Stimulated activated CD4-positive, alpha-beta T cell treated with anti-CD3 and anti-CD28 coated beads, Interleukin-4, amount 100 ng/mL, for 48 hours (primary cell): ENCODE results near the gene EXOSC1.
A peak's percentile ranks its signal among the peaks of the same experiment; 100 is the strongest.
"Not testable (repeated sequence)": the region's sequence is repeated elsewhere in the genome, so short reads cannot be mapped to it uniquely, and the experiment has no call there.

Experiments
- DNase-seq, 2 donors: peaks; one replicate each; pipeline ENCODE4 v3.0.0-alpha.2; 2020; ENCODE audit warnings: low read depth in 2 of 2

Gene EXOSC1

DNA sequence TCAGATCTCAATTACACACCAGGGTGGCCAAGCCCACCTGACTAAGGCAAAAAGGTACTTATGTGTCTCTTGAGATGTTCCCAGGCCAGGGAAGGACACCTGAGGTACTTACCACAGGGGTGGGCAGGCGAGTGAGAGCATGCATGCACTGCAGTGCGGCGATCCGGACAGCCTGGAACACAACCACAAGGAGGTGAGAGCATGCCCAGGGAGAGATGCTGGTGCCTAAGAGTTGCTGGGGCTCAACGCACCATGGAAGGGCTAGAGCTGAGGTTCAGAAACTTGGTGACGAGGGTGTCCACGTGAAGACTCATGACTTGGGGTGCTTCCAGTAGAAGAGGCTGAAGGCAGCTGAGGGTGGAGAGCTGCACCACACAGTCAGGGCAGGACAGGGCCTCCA lies 13.3 kb upstream of the EXOSC1 start:
- no peak for DNase-seq

DNA sequence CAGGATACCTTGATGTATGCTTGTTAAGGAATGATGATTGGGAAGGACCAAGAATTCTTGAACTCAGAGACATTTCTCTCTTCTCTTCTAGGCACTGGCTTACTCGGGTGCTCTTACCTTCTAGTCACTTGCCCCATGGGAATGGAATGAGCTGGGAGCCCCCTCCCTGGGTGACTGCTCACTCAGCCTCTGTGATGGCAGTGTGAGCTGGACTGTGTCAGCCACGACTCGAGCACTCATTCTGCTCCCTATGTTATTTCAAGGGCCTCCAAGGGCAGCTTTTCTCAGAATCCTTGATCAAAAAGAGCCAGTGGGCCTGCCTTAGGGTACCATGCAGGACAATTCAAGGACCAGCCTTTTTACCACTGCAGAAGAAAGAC lies 10.9 kb upstream of the EXOSC1 start:
- no peak for DNase-seq

DNA sequence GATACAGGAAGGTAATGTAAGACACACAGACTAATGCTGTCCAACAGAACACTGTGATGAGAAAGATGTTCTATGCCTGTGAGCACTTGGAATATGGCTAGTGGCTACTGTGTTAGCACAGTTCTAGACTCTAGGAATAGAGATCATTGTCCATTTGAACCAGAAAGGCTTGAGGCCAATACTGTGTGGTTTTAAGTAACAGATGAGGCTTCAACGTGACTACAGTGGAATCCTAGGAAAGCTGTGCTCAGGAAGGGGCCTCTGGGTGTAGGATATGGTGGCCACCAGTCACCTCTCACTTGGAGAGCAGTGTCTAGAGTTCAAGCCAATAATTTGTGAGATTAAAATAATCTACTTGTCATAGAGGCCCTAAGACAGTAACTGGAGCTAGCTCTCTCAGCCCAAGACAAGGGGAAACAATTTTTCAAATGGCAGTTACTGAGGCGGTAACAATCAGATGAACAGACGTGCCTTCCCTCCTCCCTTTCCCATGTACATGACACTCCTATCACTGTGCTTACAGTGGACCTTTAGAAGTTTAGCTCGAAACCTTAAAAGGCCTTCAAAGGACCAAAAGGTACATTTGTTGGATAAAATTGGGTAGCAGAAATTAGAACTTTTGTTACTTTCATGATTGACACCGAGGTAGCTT lies 10.4 kb upstream of the EXOSC1 start:
- DNase-seq, result no peak

DNA sequence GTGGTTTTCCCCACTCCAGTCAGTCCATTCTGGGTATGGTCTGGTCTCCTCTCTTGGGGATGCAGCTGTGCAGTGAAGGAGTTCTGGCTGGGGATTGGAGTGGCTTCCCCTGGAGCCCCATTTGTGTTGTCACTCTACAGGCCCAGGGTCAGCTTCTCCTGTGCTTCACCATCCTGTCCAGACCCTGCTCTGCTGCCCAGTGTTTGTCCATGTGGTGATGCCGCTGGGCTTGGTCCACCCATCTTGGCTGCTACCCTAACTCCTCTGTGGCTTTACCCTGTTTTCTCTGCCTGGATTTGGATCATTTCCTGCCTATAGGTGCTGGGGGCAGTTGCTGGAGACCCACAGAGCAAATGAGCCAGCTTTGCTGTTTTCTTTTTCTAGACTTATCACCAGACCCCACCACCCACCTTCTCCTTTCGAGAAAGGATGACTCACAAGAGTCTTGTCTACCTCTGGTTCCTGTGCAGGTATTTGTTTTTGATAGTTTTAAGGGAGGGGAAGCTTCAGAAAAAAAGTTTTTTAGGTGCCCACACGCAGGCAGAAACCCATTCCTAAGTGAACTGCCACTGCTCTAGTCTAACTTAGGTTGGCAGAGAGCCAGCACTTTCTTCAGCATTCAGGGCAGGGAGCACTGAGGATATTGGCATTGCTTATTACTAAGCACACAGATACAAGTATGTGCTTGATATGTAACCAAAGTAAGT lies 8.7 kb upstream of the EXOSC1 start:
- DNase-seq, result peak in 1 of 2 donors; percentile 20

DNA sequence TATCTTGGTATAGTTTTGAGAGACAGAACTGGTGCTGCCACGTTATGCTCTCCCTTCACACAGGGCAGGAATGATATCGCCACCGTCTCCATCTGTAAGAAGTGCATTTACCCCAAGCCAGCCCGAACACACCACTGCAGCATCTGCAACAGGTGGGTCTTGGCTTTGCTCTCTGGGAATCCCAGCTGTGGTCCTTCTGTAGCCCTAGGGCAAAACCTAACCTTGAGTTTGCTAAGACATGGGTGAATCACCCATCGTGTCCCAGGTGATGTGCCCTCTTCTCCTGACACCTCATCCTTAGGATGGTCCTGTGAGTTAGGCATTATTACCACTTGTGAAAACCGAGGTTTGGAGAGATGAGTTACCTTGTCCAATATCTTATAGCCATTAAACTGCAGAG lies 6.5 kb upstream of the EXOSC1 start:
- no peak for DNase-seq

DNA sequence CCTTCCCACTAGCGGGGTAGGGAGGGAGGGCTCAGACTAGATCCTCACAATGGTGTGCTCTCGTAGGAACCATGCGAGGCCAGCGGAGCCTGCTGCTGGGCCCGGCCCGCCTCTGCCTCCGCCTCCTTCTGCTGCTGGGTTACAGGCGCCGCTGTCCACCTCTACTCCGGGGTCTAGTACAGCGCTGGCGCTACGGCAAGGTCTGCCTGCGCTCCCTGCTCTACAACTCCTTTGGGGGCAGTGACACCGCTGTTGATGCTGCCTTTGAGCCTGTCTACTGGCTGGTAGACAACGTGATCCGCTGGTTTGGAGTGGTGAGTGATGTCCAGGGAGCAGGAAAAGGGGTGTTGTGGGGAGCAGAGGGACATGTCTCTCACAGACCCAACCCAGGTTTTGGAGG lies 5.8 kb upstream of the EXOSC1 start:
- DNase-seq, result no peak

DNA sequence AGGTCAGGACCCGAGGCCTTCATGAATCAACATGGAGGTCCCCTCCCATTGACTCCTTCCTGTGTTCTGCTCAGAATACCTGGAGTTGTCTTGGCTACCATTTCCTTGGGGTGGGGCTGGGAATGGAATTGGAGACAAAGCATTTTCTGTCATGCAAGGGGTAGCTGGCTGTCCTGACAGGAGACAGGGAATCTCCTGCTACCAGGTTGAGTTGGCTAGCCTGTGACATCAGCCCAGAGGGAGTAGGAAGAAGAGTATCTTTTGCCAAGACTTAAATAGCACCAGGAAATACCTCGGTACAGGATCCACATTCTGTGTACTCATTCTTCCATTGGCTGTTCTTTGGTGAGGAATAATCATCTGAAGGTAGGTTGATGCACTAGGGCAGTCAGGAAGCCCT lies 5.0 kb upstream of the EXOSC1 start:
- DNase-seq, result no peak

DNA sequence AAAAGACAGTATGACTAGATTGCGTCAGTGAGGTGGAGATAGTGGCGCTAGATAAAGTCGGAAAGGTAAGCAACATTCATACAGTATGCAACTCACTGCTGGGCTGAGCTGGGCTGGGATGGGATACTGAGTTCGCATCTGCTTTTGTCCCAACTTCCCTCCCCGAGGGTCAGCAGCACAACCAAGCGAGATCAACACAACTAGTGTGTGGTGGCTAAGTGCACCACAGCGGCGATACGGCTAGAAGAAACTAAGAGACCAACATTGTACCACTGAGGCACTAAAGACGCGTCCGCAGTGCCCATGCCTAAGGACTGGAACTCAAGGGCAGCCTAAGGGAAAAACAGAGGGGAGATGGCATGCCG lies 467 bp downstream of the EXOSC1 start:
- no peak for DNase-seq

DNA sequence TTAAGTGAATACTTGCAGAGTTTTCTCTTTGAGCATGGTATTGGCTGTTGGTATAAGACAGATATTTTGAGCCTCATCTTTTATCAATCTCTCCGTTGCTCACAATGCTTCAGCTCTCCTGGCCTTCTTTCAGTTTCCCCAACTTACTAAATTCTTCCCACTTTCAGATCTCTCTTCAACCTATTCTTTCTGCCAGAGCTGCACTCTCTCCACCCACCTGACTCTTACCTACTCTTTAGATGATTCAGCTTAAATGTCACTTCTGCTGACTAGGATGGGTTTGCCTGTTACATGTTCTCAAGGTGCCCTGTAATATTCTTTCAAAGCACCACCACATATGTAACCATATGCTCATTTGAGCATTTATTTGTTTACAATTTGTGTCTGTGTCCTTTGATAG lies 1.6 kb downstream of the EXOSC1 start:
- no peak for DNase-seq

DNA sequence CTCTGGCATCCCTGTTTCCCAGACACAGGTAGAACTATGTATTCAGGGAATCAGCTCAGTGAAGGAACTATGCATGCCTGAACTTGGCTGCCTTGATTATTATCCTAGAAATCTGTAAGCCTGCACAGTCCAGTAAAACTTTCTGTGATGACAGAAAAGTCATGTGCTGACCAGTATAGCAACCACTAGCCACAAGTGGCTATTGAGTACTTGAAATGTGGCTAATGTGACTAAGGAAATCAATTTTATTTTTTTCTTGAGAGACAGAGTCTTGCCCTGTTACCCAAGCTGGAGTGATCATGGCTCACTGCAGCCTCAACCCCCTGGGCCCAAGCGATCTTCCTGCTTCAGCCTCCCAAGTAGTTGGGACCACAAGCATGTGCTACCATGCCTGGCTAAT lies 3.5 kb downstream of the EXOSC1 start:
- no peak for DNase-seq

DNA sequence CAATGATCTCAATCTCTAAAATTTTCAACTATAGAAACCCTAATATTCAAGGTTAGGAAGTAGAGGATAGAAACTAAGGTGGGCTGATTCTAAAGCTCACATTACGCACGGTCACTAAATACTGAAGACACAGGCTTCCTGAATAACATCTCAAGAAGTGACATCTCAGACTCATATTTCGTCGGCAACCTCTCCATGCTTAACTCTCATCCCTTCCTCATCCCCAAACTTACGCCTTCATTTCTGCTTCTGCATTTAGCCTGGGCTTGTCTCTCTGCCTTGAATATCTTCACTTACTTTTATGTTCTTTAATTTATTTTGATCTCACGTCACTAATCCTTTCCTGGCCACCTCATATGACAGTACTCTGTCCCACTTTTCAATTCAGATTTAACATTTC lies 10.6 kb downstream of the EXOSC1 start:
- DNase-seq, result no peak

DNA sequence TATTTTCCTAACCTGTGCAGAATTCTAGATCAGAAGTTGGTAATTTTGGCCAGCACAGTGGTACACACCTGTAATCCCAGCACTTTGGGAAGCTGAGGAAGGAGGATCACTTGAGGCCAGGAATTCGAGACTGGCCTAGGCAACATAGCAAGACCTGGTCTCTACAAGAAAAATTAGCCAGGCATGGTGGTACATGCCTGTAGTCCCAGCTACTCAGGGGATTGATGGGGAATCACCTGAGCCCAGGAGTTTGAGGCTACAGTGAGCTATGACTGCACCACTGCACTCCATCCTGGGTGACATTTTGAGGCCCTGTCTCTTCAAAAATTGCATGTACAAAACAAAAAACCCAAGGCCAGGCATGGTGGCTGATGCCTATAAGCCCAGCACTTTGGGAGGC lies 11.2 kb downstream of the EXOSC1 start:
- DNase-seq, result no peak

DNA sequence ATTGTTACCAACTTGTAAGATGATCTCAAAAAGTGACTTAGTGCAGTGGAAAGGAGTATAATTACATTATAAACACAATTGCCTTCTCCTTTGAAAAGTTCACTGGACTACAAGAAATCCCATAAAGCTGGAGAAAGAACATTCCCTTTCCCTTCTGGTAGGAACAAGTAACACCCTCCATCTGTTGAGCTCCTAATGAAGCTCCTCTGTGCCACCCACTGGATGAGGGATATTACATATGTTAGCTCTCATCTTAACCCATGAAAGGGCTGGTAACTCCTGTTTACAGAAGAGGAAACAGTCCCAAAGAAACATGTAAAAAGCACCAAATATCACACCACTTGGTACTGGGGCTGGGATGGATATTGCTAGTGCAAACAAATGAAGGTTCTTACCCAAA lies 11.8 kb downstream of the EXOSC1 start:
- no peak for DNase-seq

DNA sequence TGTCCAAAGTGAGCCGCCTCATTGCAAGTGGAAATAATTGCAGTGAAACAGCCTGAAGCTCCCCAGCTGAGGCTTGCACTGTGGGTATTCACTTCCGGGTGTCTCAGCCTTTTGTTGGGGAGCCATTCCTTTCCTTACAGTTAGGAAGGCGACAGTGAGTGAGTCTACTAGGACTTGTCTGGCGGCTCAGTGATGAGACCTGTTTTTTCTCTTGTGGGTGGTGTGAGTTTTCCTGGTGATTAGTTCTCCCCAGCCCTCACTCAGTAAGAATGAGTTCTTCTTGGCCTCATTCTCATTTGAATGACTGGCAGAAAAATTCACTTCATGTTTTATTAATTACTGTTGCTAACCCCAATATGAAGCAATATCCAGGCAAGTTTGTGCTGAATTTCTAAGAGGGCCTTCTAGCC lies 17.2 kb downstream of the EXOSC1 start:
- DNase-seq, result no peak

DNA sequence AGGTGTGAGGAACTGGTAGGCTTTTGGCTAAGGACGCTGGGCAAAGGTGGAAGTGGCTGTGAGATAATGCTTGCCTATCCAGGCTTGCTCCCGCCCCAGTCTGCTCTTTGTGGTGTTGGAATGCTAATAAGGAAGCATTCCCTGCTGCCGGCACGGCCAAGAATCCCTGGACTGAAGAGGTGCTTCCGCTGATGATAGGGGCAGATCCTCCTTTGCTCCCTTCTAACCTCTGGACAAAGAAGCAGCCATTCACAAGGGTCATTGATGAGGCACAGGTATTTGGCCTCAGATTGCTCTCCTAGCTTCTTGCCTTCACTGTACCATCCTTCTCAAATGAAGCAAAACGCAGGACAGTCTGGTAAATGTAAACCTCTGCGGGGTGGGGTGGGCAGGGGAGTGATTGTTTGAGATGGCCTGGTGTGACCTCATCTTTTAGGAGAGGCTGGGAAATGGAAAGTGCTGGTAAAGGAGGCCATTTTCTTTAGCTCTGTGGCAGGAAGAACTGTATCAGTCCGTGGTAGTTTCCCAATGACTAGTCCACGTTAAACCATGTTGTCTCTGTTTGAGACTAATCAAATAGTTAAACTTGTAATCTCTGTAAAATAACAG lies 18.1 kb downstream of the EXOSC1 start:
- peak in 1 of 2 donors; percentile 48 for DNase-seq

DNA sequence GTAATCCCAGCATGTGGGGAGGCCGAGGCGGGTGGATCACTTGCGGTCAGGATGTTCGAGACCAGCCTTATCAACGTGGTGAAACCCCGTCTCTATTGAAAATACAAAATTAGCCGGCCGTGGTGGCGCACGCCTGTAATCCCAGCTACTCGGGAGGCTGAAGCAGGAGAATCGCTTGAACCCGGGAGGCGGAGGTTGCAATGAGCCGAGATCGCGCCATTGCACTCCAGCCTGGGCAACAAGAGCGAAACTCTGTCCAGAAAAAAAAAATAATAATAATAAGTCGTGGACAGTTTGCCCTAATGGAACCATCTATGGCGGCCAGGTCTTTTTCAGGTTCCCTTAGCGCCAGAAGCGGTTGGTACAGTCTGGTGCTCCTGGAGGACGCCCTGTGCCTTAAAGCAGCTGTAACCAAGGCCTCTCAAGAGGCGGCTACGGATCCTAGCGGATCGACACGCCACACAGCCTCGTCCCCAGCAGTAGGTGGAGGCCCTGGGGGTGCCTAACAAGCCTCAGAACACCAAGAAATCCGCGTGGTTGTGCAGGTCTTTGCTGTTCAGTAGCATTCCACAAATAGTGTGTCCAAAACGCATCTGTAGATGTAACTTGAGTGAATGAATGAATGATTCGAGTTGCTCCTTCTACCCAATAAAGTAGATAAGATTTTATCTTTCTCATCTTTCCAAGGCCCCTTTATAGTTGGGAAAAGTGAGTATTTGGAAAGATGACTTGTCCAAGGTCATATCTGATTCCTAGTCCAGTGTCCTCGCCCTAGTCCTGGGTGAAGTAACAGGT lies 18.8 kb downstream of the EXOSC1 start:
- DNase-seq, result no peak

DNA sequence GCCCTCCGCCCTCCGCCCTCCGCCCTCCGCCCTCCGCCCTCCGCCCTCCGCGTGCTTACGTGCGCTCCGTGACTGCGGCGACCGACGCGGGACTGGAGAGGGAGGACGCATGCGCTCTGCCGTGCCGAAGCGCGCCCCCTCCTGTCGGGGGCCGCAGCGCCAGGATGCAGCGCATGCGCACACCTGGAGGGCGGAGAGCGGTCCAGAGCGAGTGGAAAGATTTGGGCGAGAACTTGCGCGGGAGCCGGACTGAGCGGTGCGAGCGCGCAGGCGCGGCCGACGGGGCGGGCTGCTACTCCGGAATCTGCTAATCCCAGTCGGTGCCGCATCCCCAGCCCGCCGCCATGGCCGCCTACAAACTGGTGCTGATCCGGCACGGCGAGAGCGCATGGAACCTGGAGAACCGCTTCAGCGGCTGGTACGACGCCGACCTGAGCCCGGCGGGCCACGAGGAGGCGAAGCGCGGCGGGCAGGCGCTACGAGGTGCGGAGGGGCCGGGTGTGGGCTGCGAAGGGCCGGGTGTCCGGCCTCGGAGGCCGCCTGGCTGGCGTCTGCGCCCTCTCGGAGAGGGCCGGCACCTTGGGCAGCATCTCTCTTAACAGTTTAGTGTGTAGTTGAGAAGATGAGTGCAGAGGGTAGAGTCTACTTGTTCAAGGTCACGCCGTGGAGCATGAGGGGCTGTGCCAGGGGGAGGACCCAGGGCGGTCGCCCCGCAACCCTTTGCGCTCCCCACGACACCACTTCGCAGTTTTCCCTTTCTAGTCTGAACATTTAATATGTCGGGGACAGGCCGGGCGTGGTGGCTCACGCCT lies 19.6 kb downstream of the EXOSC1 start, which contains the start of gene PGAM1:
Gene PGAM1 (plus strand): TSS at position 228 of the 812 bp plus-strand sequence. CDS start 117 bp downstream, at position 345.
- peak; percentile 91 for DNase-seq

DNA sequence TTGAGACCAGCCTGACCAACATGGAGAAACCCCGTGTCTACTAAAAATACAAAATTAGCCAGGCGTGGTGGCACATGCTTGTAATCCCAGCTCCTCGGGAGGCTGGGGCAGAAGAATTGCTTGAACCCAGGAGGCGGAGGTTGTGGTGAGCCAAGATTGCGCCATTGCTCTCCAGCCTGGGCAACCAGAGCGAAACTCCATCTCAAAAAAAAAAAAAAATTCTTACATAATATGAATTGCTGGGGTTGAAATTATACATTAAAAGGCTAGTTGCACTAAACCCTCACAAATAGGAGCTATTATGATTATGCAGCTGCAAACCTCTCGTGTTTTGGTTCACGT lies 22.1 kb downstream of the EXOSC1 start:
- DNase-seq, result not testable (repeated sequence)

DNA sequence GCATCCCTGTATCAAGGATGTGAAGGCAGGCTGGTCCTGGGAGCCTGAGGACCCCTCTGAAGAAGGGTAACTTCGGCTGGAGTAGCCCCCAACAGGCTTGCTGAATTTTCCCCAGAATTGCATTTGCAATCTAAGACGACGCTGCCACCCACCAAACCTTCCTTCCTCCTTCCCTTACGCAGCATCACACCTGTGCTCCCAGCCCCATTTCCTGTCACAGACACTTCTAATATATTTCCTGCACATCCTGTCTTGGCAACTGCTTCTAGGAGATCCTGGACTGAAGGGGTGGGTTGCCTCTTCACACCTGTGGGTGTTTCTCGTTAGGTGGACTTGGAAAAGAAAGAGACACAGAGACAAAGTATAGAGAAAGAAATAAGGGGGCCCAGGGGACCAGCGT lies 29.2 kb downstream of the EXOSC1 start:
- DNase-seq, result no peak

DNA sequence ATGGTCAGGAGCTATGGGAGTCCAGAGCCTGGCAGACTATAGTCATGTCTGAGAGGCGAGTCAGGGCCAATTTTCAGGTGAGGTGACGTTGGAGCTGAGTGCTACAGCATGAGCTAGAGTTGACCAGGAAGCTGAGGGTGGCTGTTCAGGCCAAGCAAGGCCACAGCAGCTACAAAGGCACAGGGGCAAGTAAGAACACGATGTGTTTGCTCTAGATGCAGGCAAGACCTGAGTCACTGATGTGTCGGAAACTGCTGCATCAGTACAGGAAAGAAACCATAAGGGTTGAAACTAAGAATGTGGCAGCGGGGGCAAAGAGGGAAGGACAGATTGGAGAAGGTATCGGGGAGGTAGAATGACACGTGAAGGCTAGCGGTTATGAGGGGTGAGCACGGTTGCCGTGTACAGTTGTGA lies 32.9 kb downstream of the EXOSC1 start:
- DNase-seq, result peak in 1 of 2 donors; percentile 70

DNA sequence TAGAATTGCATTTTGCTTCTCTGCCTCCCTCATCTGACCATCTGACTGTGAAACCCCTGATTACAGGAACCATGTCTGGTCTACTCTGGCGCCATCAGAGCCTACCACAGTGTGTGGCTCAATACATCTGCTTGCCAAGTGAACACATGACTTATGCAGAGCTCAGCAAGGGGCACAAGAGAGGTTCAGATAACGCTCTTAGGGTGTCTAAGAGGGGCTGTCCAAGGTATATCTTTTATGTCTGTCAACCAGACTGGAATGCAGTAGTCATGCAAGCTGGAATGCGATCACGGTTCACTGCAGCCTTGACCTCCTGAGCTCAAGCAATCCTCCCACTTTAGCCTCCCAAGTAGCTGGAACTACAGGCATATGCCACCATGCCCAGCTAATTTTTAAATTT lies 34.4 kb downstream of the EXOSC1 start:
- no peak for DNase-seq

DNA sequence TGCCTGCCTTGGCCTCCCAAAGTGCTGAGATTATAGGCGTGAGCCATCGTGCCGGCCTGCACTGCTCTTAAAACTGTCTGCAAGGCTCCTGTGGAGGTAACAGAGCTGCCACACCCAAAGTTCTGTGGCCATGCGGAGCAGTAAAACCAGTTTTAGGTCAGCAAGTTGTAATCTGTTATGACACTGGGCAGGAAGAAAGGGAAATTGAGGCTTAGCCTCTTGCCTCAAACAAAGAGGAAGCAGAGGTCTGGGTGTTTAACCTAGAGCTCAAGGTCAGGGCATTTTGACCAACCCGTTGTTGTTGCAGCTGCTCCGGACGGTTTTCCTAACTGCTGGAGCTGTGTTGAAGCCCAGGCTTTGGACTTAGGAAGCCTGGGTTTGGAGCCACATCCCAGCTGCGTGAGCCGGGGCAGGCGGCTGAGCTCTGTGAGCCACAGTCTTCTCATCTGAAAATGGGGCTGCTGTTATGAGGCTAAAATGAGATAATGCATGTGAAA lies 37.3 kb downstream of the EXOSC1 start:
- no peak for DNase-seq
